GM21447 (cell line): ENCODE measurements around the gene OPN5.

ENCODE experiments used
- ATAC-seq: cut with Tn5 transposase; IDR thresholded peaks from one replicate; pipeline ENCODE4 v1.9.1; 2021; ENCODE audit not compliant: unreplicated experiment

Gene OPN5

DNA sequence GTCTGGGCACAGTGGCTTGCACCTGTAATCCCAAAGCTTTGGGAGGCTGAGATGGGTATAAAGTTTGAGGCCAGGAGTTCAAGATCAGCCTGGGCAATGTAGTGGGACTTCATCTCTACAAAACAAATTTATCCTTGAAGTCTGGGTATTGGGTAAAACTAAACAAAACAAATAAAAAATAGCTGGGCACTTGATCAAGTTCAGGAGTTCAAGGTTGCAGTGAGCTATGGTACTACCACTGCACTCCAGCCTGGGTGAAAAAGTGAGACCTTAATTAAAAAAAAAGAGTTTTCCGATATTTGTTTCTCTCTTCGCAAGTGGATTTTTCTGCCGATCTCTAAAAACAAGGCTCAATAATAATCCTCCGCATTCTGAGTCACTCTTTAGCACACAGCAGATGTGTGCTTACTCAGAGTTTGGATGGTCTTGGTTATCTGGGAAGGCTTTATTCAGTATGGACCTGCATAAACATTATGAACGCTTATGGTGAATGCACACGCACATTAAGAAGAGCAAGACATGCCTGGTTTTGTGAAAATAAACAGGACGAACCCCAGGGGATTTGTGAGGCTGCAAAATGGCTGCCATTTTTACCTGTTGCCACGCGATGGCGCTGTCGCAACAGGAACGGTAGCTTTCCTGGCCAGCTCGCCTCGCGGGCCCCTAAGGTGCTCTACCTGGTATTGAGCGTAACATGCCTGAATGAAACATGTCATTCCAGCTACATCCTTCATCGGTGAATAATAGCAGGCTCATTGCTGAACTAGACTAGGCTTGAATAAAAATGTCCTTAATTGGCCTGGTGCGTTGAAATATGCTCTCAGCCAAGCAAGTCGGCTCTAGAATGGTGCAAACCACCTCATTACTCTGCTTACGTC lies 6.0 kb downstream of the OPN5 start:
- ATAC-seq, result peak; percentile 69

DNA sequence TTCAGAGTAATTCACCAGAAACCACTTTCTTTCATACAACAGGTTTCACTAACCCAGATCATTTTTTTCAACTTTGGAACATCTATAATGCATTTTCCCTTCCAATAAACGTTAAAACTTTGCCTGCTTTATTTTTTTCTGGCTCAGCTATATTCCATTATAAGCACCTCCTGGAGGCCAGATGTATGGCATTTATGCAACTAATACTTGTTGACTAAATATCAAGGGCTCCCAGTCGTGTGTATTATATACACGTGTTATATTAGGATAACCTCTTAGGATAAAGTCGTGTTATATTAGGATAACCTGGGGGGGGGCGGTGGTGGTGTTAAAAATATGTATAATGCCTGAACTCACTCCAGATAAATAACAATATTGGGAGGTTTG lies 6.7 kb downstream of the OPN5 start:
- no peak for ATAC-seq

DNA sequence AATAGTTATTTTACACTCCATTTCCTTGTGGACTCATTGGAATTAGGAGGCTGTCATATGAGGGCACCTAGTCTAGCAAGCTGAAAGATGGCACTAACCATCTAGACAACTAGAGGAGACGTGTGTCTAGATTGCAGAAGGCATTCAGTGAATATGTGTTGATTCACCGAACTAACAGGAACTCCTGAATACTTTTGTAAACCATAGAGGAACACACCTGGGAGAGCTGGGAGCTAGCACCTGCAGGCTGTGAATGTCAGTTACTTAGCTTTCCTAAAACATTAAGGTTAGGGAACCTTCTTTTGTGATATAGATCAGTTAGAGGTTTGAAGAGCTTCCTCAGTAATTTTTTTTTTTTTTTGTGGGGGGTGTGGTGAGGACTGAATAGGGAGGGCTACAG lies 7.7 kb downstream of the OPN5 start:
- ATAC-seq, result no peak

GRCh38 chr6:47792216-47792733 lies 10.4 kb downstream of the OPN5 start:
- ATAC-seq, result no peak

DNA sequence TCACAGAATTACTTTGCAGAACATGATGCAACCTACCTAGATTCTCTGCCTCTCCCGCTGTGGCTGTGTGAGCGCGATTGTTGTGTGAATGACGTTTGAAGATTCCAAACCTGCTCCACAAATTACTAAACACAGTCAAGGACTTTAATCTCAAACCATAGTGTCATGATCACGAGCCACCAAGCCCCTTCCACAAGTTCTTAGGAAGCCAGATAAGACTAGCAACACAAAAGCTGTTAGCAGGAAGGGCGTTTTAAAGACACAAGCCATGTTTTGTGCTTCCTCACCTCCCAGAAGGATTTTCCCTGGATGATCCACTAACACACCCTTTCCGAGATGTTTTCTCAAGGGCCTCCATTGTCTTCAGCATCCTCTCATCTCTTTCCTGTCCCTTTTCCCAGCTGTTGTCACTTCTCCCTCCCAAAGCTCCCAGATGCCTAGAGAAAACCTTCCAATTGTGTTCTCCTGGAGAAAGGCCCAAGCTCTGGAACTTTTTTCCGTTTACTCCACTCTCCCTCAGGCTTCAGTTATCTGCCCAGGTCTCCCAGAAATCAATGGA lies 12.8 kb downstream of the OPN5 start:
- ATAC-seq, result no peak

DNA sequence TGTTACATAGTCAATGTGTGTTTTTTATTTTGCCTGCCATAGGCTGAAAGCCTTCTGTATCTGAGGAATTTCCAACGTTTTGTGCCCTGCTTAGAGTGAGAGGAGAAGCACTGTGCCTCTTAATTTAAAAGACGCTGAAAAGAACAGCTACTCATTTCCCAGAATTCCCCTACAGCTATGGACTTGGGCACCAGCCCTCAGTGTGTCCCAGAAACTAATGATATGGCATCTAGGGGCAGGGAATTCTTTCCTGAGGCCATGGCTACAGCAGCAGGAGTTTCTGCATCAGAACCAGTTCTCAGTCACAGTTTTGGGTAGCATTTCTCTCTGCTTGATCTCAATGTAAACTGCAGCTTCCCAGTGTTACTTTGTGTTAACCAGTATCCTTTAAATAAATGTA lies 20.2 kb downstream of the OPN5 start:
- ATAC-seq, result no peak

- no peak for ATAC-seq
Observed at GRCh38 chr6:47804821-47805220, 23.0 kb downstream of the OPN5 start.

GRCh38 chr6:47809873-47810272 lies 28.0 kb downstream of the OPN5 start:
- ATAC-seq, result no peak

- ATAC-seq, result no peak
Observed at GRCh38 chr6:47810885-47811284, 29.1 kb downstream of the OPN5 start.

DNA sequence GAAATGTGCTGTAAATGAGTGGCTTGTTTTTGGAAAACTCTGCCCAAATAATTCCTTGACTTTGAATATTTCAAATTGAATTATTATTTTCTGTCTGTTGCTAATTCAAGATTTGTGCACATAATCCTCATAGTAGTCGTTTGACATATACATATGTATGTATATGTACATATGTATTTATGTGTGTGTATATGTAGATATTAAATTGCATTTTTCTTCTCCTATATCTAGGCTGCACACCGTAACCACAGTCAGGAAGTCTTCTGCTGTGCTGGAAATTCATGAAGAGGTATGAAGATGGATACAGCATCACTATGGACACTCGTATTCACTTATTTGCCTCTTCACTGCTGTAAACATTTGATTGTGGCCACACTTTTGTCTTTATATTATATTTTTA lies 29.6 kb downstream of the OPN5 start:
- ATAC-seq, result no peak

GRCh38 chr6:47817749-47818148 lies 35.9 kb downstream of the OPN5 start:
- no peak for ATAC-seq

DNA sequence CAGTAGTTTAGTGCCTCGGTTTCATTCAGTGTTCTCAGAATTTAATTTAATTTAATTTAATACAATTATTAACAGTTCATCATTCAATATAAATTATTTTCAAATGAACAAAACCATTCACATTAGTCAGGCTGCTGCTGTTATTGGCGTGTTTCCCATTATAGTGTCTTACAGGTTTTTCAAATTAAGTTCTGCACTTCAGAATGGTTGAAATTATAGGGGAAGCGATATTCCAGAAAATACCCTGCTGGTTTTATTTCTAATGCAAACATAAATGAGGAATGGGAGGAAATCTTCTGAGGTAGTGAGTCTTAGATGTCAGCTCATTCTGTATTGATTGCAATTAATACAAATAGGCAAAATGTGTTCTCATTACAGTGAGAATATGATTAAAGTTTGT lies 37.6 kb downstream of the OPN5 start:
- ATAC-seq, result no peak

DNA sequence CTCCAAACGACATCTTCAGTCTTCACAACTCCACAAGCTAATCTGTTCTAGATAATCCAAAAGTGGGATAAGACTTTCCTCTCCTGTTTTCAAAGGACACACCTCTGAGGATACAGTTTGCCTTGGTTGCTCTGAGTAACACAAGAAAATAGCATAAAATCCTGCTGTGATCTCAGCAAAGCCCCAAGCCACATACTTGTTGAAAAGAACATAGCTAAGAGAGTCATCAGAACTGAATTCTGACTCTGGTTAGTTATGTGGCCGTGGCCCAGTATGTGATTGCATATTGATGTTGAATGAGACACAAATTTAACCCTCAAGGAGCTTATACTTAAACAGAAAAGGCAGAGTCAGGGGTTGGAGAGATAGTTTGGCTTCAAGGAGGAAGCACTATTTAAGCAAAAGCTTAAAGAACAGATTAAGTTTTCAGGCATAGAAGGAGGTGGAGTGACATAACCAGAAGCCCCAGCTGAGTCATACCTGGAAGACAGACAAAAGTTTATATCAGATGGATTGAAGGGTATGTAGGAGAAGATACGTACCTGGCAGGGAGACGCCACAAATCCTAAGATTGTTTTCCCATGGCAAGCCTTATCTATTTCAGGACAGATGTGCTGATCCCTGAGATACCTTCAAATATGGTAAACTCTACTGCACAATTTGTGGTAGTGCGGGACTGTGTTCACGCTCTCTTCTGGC lies 41.2 kb downstream of the OPN5 start:
- ATAC-seq, result no peak

DNA sequence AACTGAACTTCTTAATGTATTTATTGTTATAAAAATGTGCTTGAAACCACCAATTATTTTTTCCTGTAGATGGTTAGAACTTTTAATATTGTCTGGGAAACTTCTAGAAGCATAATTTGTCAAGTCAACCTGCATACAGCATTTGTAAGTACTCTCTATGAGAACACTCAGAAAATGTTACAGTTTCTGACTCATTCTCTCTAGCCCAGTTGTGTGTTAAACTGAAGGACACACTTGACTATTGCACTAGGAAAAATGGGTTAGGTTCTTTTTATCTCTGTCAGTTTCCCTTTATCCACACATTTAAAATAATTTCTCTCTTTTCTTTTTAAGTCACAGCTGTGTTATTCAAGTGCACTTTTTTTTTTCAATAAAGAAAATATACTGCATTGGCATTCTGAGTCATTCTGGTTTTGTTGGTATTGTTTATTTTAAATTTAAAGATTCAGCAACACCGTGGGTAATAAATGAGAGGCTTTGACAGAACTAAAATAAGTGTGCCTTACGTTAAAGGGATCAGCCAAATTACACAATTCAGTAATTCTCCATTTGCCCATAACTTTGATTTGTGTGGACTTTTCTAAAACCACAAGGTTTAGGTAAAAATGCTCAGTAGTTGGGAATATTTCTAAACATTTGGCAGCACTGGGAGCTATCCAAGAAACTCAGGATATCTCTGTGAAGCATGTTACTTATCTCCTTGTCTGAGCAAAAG lies 50.7 kb downstream of the OPN5 start:
- ATAC-seq, result no peak

GRCh38 chr6:47834196-47834595 lies 52.4 kb downstream of the OPN5 start:
- ATAC-seq, result no peak

DNA sequence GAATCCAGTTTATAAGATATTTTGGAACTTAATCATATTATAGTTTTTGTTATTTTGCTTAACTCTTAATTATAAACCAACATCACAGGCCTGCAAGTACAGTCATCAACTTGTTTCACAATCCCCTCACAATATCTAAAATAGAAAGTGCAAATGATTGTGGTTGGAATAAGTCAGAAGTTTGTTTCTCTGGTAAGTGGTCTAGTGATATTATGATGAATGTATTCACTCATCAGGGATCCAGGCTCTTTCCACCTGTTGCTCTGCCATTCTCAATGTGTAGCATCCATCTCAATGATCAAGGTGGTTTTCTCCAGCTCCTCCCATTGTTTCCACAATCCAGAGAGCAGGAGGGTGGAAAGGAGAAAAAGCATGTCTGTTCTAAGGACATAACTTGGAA lies 54.2 kb downstream of the OPN5 start:
- no peak for ATAC-seq

DNA sequence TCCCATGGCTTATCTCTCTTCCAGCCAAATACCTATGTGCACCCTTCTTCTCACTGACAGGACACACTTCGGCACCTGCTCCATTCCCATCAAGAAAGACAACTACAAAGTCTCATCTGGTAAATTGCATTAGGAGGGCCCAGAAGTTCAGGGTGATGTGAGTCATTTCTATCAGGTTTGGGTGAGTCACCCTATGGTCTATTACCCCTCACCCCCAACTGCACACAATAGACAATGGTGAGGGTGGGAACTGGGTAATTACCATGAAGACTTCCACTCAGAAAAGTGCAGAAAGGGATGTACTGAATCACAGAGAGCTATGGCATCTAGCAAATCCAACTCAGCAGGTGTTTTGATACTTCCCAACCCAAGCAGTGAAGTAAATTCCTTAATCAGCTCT lies 54.8 kb downstream of the OPN5 start:
- ATAC-seq, result no peak

- ATAC-seq, result no peak
Observed at GRCh38 chr6:47839645-47840044, 57.8 kb downstream of the OPN5 start.

- no peak for ATAC-seq
Observed at GRCh38 chr6:47844881-47845280, 63.0 kb downstream of the OPN5 start.

GRCh38 chr6:47846752-47847151 lies 64.9 kb downstream of the OPN5 start:
- no peak for ATAC-seq

DNA sequence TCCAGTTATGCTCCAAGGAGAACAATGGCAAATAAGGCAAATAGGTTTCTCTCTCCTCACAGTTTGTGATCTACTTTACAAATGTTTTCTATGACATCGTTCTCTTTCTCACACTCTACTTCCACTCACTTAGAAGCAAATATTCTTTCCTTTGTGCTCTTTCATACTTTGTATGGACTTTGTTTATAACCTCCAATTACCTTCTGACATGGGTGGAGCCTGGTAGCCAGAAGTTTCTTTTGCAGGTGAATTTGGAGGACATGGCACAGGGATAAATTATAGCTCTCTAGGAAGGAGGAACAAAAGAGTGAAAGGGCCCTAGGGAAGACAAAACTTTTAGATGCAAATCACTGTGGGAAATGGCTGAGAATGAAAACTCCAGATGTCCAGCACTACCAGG lies 69.3 kb downstream of the OPN5 start:
- no peak for ATAC-seq
